IPS-NIHi7 (cell line): ENCODE results near the gene RAB6C.
"Not testable (repeated sequence)": the region's sequence is repeated elsewhere in the genome, so short reads cannot be mapped to it uniquely, and the experiment has no call there.

Experiments
- DNase-seq: peaks from one replicate; pipeline ENCODE4 v3.0.0; 2012; ENCODE audit warnings: mixed read lengths; ENCODE audit errors: extremely low spot score

Gene RAB6C

GRCh38 chr2:129979629-129980155 lies at the start of gene RAB6C:
RAB6C (plus strand) TSS chr2:129979666; CDS start chr2:129980116, 450 bp downstream.
- DNase-seq = peak; percentile 16

GRCh38 chr2:129930451-129930850 lies 49.0 kb upstream of the RAB6C start:
- DNase-seq = no peak

GRCh38 chr2:129933387-129933786 lies 46.1 kb upstream of the RAB6C start:
- DNase-seq = not testable (repeated sequence)

GRCh38 chr2:129934044-129934822 lies 45.2 kb upstream of the RAB6C start:
- DNase-seq = peak; percentile 44

GRCh38 chr2:129935118-129935517 lies 44.3 kb upstream of the RAB6C start:
- DNase-seq = no peak

- DNase-seq = peak; percentile 34
Observed at GRCh38 chr2:129936334-129936934, 43.0 kb upstream of the RAB6C start.

- DNase-seq = not testable (repeated sequence)
Observed at GRCh38 chr2:129938850-129939471, 40.5 kb upstream of the RAB6C start.

GRCh38 chr2:129943456-129943855 lies 36.0 kb upstream of the RAB6C start:
- not testable (repeated sequence) for DNase-seq

GRCh38 chr2:129945557-129945956 lies 33.9 kb upstream of the RAB6C start:
- no peak for DNase-seq

- not testable (repeated sequence) for DNase-seq
Observed at GRCh38 chr2:129947712-129948111, 31.8 kb upstream of the RAB6C start.

- DNase-seq = not testable (repeated sequence)
Observed at GRCh38 chr2:129956171-129956570, 23.3 kb upstream of the RAB6C start.

GRCh38 chr2:129957891-129958290 lies 21.6 kb upstream of the RAB6C start:
- no peak for DNase-seq

- not testable (repeated sequence) for DNase-seq
Observed at GRCh38 chr2:129958736-129959135, 20.7 kb upstream of the RAB6C start.

GRCh38 chr2:129968605-129969004 lies 10.9 kb upstream of the RAB6C start:
- DNase-seq = not testable (repeated sequence)

GRCh38 chr2:129975016-129975774 lies 4.3 kb upstream of the RAB6C start:
- DNase-seq = no peak

GRCh38 chr2:129976969-129977368 lies 2.5 kb upstream of the RAB6C start:
- not testable (repeated sequence) for DNase-seq

- no peak for DNase-seq
Observed at GRCh38 chr2:129977986-129978385, 1.5 kb upstream of the RAB6C start.

- DNase-seq = not testable (repeated sequence)
Observed at GRCh38 chr2:129980246-129980645, 780 bp downstream of the RAB6C start.

GRCh38 chr2:129981689-129982088 lies 2.2 kb downstream of the RAB6C start:
- not testable (repeated sequence) for DNase-seq

GRCh38 chr2:129984426-129984825 lies 5.0 kb downstream of the RAB6C start:
- no peak for DNase-seq

- DNase-seq = not testable (repeated sequence)
Observed at GRCh38 chr2:129992415-129993006, 13.0 kb downstream of the RAB6C start.
